K562 (cell line): Measurements from ENCODE around the gene FTL. TPM values are rescaled to one million over a fixed set of nuclear protein-coding genes. Genes with fewer than 3 reads are reported as not detected.

ENCODE experiments used
- AFF1 ChIP-seq, 2 experiments: fragments of 450-650 bp; IDR thresholded peaks; 2 replicates each; pipeline ENCODE4 v1.6.1; 2018; ENCODE audit warnings: mild to moderate bottlenecking in 2 of 2, low read depth in 1 of 2; ENCODE audit not compliant: partially characterized antibody in 2 of 2
- BRCA1 ChIP-seq, 2 experiments: fragments of 450-650 bp in 1 of 2; sonication (generic) in 1 of 2; formaldehyde crosslinking in 1 of 2; IDR thresholded peaks; 2 replicates each; pipeline versions ENCODE4 v1.5.0 to v1.6.1; 2017 to 2020; ENCODE audit warnings: mild to moderate bottlenecking in 1 of 2, missing genetic modification reagents in 1 of 2
- HINFP ChIP-seq: fragments of 450-650 bp; conservative IDR thresholded peaks from 2 replicates; pipeline ENCODE4 v1.6.1; 2016; ENCODE audit warnings: missing genetic modification characterization, low read depth, mild to moderate bottlenecking, control low read depth, missing compliant biosample characterization
- MITF ChIP-seq: IDR thresholded peaks from 2 replicates; pipeline ENCODE4 v1.6.1; 2014; ENCODE audit warnings: antibody characterized with exemption
- MTF1 ChIP-seq: fragments of 250-450 bp; sonication (Bioruptor Pico); IDR thresholded peaks from 2 replicates; pipeline ENCODE4 v1.9.0; 2021; ENCODE audit warnings: moderate library complexity, mild to moderate bottlenecking, inconsistent platforms, borderline replicate concordance
- PHF8 ChIP-seq: fragments of 200-600 bp; sonication (generic); IDR thresholded peaks from 2 replicates; pipeline ENCODE4 v1.6.1; 2012; ENCODE audit warnings: mixed run types, mild to moderate bottlenecking, inconsistent platforms, low read length, moderate library complexity, borderline replicate concordance
- POLR2AphosphoS5 ChIP-seq: IDR thresholded peaks from 2 replicates; pipeline ENCODE4 v1.6.1; 2011; ENCODE audit warnings: mild to moderate bottlenecking, low read depth, low read length, moderate library complexity; ENCODE audit not compliant: control insufficient read depth, insufficient read depth
- POLR2H ChIP-seq: IDR thresholded peaks from 2 replicates; pipeline ENCODE4 v1.6.1; 2016; ENCODE audit warnings: missing genetic modification characterization, low read depth, mild to moderate bottlenecking, control low read depth, missing compliant biosample characterization, moderate library complexity
- POLR3A ChIP-seq: IDR thresholded peaks from 2 replicates; pipeline ENCODE4 v1.6.1; 2011; ENCODE audit warnings: borderline replicate concordance, mild to moderate bottlenecking, moderate library complexity; ENCODE audit not compliant: insufficient read length, insufficient read depth; ENCODE audit errors: extremely low read depth
- RBFOX2 ChIP-seq: fragments of 200-400 bp; formaldehyde crosslinking; IDR thresholded peaks from 2 replicates; pipeline ENCODE4 v1.6.1; 2017; ENCODE audit warnings: low read depth, mild to moderate bottlenecking, low read length, moderate library complexity
- SMARCA5 ChIP-seq: fragments of 450-650 bp; IDR thresholded peaks from 2 replicates; pipeline ENCODE4 v1.6.1; 2016
- TSHZ1 ChIP-seq: fragments of 250-450 bp; sonication (Bioruptor Pico); IDR thresholded peaks from 2 replicates; pipeline ENCODE4 v1.4.0; 2020; ENCODE audit warnings: mild to moderate bottlenecking, moderate library complexity
- ZEB2 ChIP-seq: fragments of 450-650 bp; IDR thresholded peaks from 2 replicates; pipeline ENCODE4 v1.6.1; 2016
- ZNF124 ChIP-seq: sonication (generic); formaldehyde crosslinking; IDR thresholded peaks from 2 replicates; pipeline ENCODE4 v1.8.1; 2022; ENCODE audit warnings: missing genetic modification reagents
- polyA plus RNA-seq, 8 experiments: library from polyadenylated mRNA; depleted of rRNA in 4 of 8; stranded (reverse) in 5 of 8; unstranded in 3 of 8; fragments of >200 nt; fragmentation: Nextera tagmentation in 2 of 8; fragmentation: Illumina TruSeq in 1 of 8; extraction: Ambion mirVana in 2 of 8; extraction: Trizol in 1 of 8; gene quantifications; 2 replicates each; pipeline versions ENCODE4 v1.2.1 to v1.2.3, GENCODE V29; 2011 to 2014; ENCODE audit warnings: inconsistent platforms in 1 of 8, missing spikeins in 1 of 8
- total RNA-seq, 7 experiments: library from RNA; depleted of rRNA in 6 of 7; stranded (reverse); fragments of >200 nt in 6 of 7; fragmentation: Illumina TruSeq in 2 of 7; extraction: Trizol in 2 of 7; gene quantifications; 2 replicates each; pipeline versions ENCODE4 v1.2.1 to v1.2.3, GENCODE V29; 2011 to 2021; ENCODE audit warnings: low replicate concordance in 1 of 7

The FTL gene
- total and polyA plus RNA-seq, 9 of the 15 experiments (the other 6 are each of a cell fraction or from before 2014, with no cell fraction given), result 1,231 to 27,415 (median 3,965) TPM

GRCh38 chr19:48965806-48966540 is 864 bp downstream of the FTL start (continued):
- TF ChIP-seq TSHZ1 (CRISPR knock-in tag) (no peak), ZEB2 (no peak), POLR3A (no peak), BRCA1 (IDR thresholded peaks at IDR 0.05) (no peak), BRCA1 (CRISPR knock-in tag; IDR thresholded peaks at IDR 0.05) (no peak), POLR2H (no peak), ZNF124 (CRISPR knock-in tag) (no peak), RBFOX2 (peak; percentile 91), POLR2AphosphoS5 (peak; percentile 24; the same call in 1 of the 2 replicates), AFF1 (IDR thresholded peaks at IDR 0.05; ENCODE audit: low read depth in 1 of 2, partially characterized antibody in 2 of 2) (peak in 1 of 2 experiments; percentile 98), MITF (no peak), HINFP (tag) (no peak), PHF8 (peak; percentile 38; the same call in 1 of the 2 replicates), MTF1 (CRISPR knock-in tag) (no peak), SMARCA5 (no peak)
